ENCODE measurements around the gene RABGAP1L.

RABGAP1L gene

GRCh38 chr1:174428033-174428432 is 268.7 kb downstream of the RABGAP1L start:
- H3K27ac ChIP-seq: no peak overlapping the region
- TF ChIP-seq CTCF (conservative IDR thresholded peaks at IDR 0.05): no peak
- no peak for TF ChIP-seq ZFX (IDR thresholded peaks at IDR 0.05)

- TF ChIP-seq CTCF (conservative IDR thresholded peaks at IDR 0.05): no peak
- TF ChIP-seq ZFX (IDR thresholded peaks at IDR 0.05): no peak
- H3K27ac ChIP-seq: no peak overlapping the region
These were observed 269.4 kb downstream of the RABGAP1L start for GRCh38 chr1:174428739-174429138.

- no peak for TF ChIP-seq CTCF (conservative IDR thresholded peaks at IDR 0.05)
- no peak for TF ChIP-seq ZFX (IDR thresholded peaks at IDR 0.05)
These were observed 274.1 kb downstream of the RABGAP1L start for GRCh38 chr1:174433451-174433850.

GRCh38 chr1:174445351-174445750 is 286.0 kb downstream of the RABGAP1L start:
- TF ChIP-seq ZFX (IDR thresholded peaks at IDR 0.05): no peak
- no peak for TF ChIP-seq CTCF (conservative IDR thresholded peaks at IDR 0.05)

More at GRCh38 chr1:174433451-174433850, 274.1 kb downstream of the RABGAP1L start:
- no peak overlapping the region for H3K27ac ChIP-seq

GRCh38 chr1:174445817-174446216 is 286.5 kb downstream of the RABGAP1L start:
- TF ChIP-seq CTCF (conservative IDR thresholded peaks at IDR 0.05): no peak
- TF ChIP-seq ZFX (IDR thresholded peaks at IDR 0.05): no peak
- no peak overlapping the region for H3K27ac ChIP-seq

More at GRCh38 chr1:174445351-174445750, 286.0 kb downstream of the RABGAP1L start:
- H3K27ac ChIP-seq: no peak overlapping the region

- H3K27ac ChIP-seq: no peak within 1 kb of the TSS
- TF ChIP-seq CTCF (conservative IDR thresholded peaks at IDR 0.05) (no peak), ZFX (IDR thresholded peaks at IDR 0.05) (no peak)
These were observed 288.7 kb downstream of the RABGAP1L start, which contains the start of gene GPR52 for GRCh38 chr1:174447866-174448530. Gene GPR52, plus strand, starts transcription at chr1:174447964. Its CDS starts 148 bp downstream, at chr1:174448112.

GRCh38 chr1:174448531-174448883 is 289.2 kb downstream of the RABGAP1L start:
- H3K27ac ChIP-seq: no peak overlapping the region
- TF ChIP-seq ZFX (IDR thresholded peaks at IDR 0.05) (no peak), CTCF (conservative IDR thresholded peaks at IDR 0.05) (no peak)

All from C4-2B (cell line).